MM.1S (cell line): ENCODE measurements around the gene PLXND1.

ENCODE experiments used
- DNase-seq: peaks from one replicate; pipeline ENCODE4 v3.0.0-alpha.2; 2015
- H2AFZ ChIP-seq: fragments of 300-600 bp; sonication (generic); 2 replicates; pipeline ENCODE4 v1.6.0; 2016; ENCODE audit warnings: antibody characterized with exemption, low read length
- H3F3A ChIP-seq: fragments of 300-600 bp; sonication (generic); 2 replicates; pipeline ENCODE4 v1.6.1; 2016; ENCODE audit warnings: mild to moderate bottlenecking, antibody characterized with exemption, low read length, moderate library complexity, mixed read lengths; ENCODE audit not compliant: insufficient read depth
- H3K27ac ChIP-seq: fragments of 300-600 bp; sonication (generic); 2 replicates; pipeline ENCODE4 v1.5.1; 2016; ENCODE audit warnings: mild to moderate bottlenecking, low read length
- H3K27me3 ChIP-seq: fragments of 300-600 bp; sonication (generic); replicated peaks from 2 replicates; pipeline ENCODE4 v1.6.0; 2016; ENCODE audit warnings: low read length; ENCODE audit not compliant: insufficient read depth
- H3K36me3 ChIP-seq: fragments of 300-600 bp; sonication (generic); replicated peaks from 2 replicates; pipeline ENCODE4 v1.6.1; 2016; ENCODE audit warnings: mild to moderate bottlenecking, low read length, mixed read lengths; ENCODE audit not compliant: insufficient read depth
- H3K4me1 ChIP-seq: fragments of 300-600 bp; sonication (generic); 2 replicates; pipeline ENCODE4 v1.6.1; 2016; ENCODE audit warnings: low read length, mixed read lengths
- H3K4me2 ChIP-seq: fragments of 300-600 bp; sonication (generic); 2 replicates; pipeline ENCODE4 v1.6.0; 2016; ENCODE audit warnings: low read depth, low read length
- H3K4me3 ChIP-seq: fragments of 300-600 bp; sonication (generic); 2 replicates; pipeline ENCODE4 v1.5.1; 2016; ENCODE audit warnings: low read length, mixed read lengths
- H3K79me2 ChIP-seq: fragments of 300-600 bp; sonication (generic); 2 replicates; pipeline ENCODE4 v1.6.1; 2016; ENCODE audit warnings: mixed run types, low read length, mixed read lengths
- H3K9ac ChIP-seq: fragments of 300-600 bp; sonication (generic); 2 replicates; pipeline ENCODE4 v1.6.1; 2016; ENCODE audit warnings: low read length, mixed read lengths
- H3K9me2 ChIP-seq: fragments of 300-600 bp; sonication (generic); replicated peaks from 2 replicates; pipeline ENCODE4 v1.6.1; 2016; ENCODE audit warnings: mild to moderate bottlenecking, low read length, mixed read lengths; ENCODE audit not compliant: insufficient read depth
- H3K9me3 ChIP-seq: fragments of 300-600 bp; sonication (generic); replicated peaks from 2 replicates; pipeline ENCODE4 v1.6.1; 2016; ENCODE audit warnings: mild to moderate bottlenecking, low read length, mixed read lengths; ENCODE audit not compliant: insufficient read depth
- H4K20me1 ChIP-seq: fragments of 300-600 bp; sonication (generic); 2 replicates; pipeline ENCODE4 v1.6.1; 2016; ENCODE audit warnings: mild to moderate bottlenecking, low read length, moderate library complexity, mixed read lengths; ENCODE audit not compliant: insufficient read depth
- EZH2 ChIP-seq: fragments of 300-600 bp; sonication (generic); optimal IDR thresholded peaks from 2 replicates; pipeline ENCODE3; 2017; ENCODE audit warnings: low read depth, mild to moderate bottlenecking, antibody characterized with exemption, low read length, mixed read lengths
- EZH2phosphoT487 ChIP-seq: fragments of 300-600 bp; sonication (generic); IDR thresholded peaks from 2 replicates; pipeline ENCODE4 v1.6.1; 2018; ENCODE audit warnings: antibody characterized with exemption, low read length
- TF ChIP-seq, protein P1 (sequence below): fragments of 300-600 bp; sonication (generic); IDR thresholded peaks from 2 replicates; pipeline ENCODE4 v1.5.1; 2016; ENCODE audit warnings: antibody characterized with exemption, low read length, mixed read lengths

The PLXND1 gene

DNA sequence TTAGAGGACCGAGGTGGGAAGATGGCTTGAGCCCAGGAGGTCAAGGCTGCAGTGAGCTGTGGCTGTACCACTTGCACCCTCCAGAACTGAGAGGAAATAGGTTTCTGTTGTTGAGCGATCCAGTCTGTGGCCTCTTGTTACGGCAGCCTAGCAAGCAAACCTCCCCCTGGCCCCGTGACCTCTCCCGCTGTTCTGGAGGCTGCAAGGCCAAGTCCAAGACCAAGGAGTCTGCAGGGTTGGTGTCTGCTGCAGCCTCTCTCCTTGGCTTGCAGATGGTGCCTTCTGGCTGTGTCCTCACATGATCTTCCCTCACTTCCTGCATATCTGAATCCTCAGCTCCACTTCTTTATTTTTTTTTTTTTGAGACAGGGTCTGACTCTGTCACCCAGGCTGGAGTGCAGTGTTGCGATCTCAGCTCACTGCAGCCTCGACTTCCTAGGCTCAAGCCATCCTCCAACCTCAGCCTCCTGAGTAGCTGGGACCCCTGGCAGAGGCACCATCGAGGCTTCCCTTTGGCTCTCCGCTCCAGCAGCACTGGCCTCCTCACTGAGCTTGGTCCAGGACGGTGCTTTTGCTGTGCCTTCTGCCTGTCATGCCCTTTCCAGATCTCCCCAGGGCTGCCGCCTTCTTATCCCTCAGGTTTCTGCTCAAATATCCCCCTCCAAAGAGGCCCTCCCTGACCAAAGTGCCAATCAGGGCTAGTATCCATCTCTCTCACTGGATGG, 18.0 kb upstream of the PLXND1 start:
- H3K79me2 ChIP-seq: no peaks in the 10 kb centered on the region
- no peaks in the 10 kb centered on the region for H4K20me1 ChIP-seq
- peaks cover 4% of the 10 kb centered on the region; the same call in 1 of the 2 replicates for H3F3A ChIP-seq
- H3K9ac ChIP-seq: no peak overlapping the region
- TF ChIP-seq, protein P1, sequence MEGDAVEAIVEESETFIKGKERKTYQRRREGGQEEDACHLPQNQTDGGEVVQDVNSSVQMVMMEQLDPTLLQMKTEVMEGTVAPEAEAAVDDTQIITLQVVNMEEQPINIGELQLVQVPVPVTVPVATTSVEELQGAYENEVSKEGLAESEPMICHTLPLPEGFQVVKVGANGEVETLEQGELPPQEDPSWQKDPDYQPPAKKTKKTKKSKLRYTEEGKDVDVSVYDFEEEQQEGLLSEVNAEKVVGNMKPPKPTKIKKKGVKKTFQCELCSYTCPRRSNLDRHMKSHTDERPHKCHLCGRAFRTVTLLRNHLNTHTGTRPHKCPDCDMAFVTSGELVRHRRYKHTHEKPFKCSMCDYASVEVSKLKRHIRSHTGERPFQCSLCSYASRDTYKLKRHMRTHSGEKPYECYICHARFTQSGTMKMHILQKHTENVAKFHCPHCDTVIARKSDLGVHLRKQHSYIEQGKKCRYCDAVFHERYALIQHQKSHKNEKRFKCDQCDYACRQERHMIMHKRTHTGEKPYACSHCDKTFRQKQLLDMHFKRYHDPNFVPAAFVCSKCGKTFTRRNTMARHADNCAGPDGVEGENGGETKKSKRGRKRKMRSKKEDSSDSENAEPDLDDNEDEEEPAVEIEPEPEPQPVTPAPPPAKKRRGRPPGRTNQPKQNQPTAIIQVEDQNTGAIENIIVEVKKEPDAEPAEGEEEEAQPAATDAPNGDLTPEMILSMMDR: no peak
- no peak for TF ChIP-seq EZH2
- no peak for TF ChIP-seq EZH2phosphoT487
- no peak overlapping the region for H2AFZ ChIP-seq
- H3K4me2 ChIP-seq: no peak overlapping the region
- no peak overlapping the region for H3K4me3 ChIP-seq
- H3K36me3 ChIP-seq: no peaks in the 10 kb centered on the region
- H3K9me3 ChIP-seq: no peaks in the 10 kb centered on the region
- H3K4me1 ChIP-seq: peaks cover 5% of the 10 kb centered on the region
- H3K9me2 ChIP-seq: no peaks in the 10 kb centered on the region
- H3K27ac ChIP-seq: no peak overlapping the region
- no peak for DNase-seq
- H3K27me3 ChIP-seq: no peaks in the 10 kb centered on the region

DNA sequence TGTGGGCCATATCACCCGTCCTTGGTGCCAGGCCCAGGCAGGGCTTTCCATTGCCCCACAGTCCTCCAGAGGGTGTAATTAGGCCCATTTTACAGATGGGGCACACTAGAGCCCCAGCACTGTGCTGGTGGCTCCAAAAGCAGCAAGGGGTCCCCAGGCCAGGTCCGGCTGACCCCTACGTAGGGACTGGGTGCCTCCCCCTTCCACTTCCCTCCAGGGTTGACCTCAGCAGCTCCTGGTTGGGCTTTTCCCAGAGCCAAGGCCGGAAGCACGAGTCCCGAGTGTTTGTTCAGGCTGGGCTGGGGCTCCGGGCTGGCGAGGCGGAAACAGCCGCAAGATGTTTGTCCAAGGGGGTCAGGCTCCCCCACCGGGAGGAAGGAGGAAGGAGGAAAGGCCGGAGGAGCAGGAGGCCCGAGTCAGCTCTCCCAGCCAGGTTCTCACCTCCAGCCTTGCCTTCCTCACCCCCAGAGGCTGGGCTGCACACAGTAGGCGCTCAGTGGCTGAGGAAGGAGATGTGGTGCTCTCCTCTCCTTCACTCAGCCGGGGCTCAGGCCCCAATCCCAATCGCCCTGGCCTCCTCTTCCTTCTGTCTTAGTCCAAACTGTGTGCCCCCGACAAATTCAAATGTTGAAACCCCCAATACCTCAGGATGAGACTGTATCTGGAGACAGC, 17.1 kb upstream of the PLXND1 start:
- DNase-seq: no peak
- H3F3A ChIP-seq: peaks cover 4% of the 10 kb centered on the region; the same call in 1 of the 2 replicates
- no peaks in the 10 kb centered on the region for H3K27me3 ChIP-seq
- no peaks in the 10 kb centered on the region for H3K79me2 ChIP-seq
- no peak for TF ChIP-seq EZH2phosphoT487
- H3K9ac ChIP-seq: no peak overlapping the region
- H2AFZ ChIP-seq: no peak overlapping the region
- no peaks in the 10 kb centered on the region for H3K9me3 ChIP-seq
- H3K4me3 ChIP-seq: no peak overlapping the region
- no peaks in the 10 kb centered on the region for H4K20me1 ChIP-seq
- no peak overlapping the region for H3K27ac ChIP-seq
- H3K9me2 ChIP-seq: no peaks in the 10 kb centered on the region
- H3K4me2 ChIP-seq: no peak overlapping the region
- peaks cover 5% of the 10 kb centered on the region for H3K4me1 ChIP-seq
- H3K36me3 ChIP-seq: no peaks in the 10 kb centered on the region

GRCh38 chr3:129622933-129623332, 16.5 kb upstream of the PLXND1 start:
- no peaks in the 10 kb centered on the region for H3K79me2 ChIP-seq
- no peak overlapping the region for H3K4me3 ChIP-seq
- H2AFZ ChIP-seq: no peak overlapping the region
- peaks cover 5% of the 10 kb centered on the region for H3K4me1 ChIP-seq
- no peak overlapping the region for H3K27ac ChIP-seq
- H3K9me2 ChIP-seq: no peaks in the 10 kb centered on the region
- peaks cover 4% of the 10 kb centered on the region; the same call in 1 of the 2 replicates for H3F3A ChIP-seq
- TF ChIP-seq EZH2phosphoT487 (no peak), EZH2 (no peak)
- TF ChIP-seq, protein P1: no peak
- H3K9ac ChIP-seq: no peak overlapping the region
- no peaks in the 10 kb centered on the region for H3K36me3 ChIP-seq
- H3K9me3 ChIP-seq: no peaks in the 10 kb centered on the region
- H3K4me2 ChIP-seq: no peak overlapping the region
- no peaks in the 10 kb centered on the region for H3K27me3 ChIP-seq
- no peak for DNase-seq
- no peaks in the 10 kb centered on the region for H4K20me1 ChIP-seq
